ENCODE results near the gene DUT. TPM values are rescaled to one million over a fixed set of nuclear protein-coding genes. Genes with fewer than 3 reads are reported as not detected.

Gene DUT
- total RNA-seq, 1 experiment from 2014 or later, result 148 TPM

DNA sequence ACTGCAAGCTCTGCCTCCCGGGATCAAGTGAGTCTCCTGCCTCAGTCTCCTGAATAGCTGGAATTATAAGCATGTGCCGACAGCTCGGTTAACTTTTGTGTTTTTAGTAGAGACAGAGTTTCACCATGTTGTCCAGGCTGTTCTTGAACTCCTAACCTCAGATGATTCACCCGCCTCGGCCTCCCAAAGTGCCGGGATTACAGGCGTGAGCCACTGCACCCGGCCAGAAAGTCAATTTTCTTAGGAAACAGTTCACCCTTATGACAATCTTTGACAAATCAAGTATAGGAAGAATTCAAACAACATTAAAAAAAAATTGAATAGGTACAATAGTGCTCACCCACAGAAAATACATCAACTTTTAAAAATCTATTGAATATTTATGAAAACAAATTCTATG lies 23.6 kb upstream of the DUT start:
- POLR2A ChIA-PET (ENCODE audit: unreplicated experiment), result interaction anchor here (0.6 kb wide), 1 partner anchor 227 kb away, joined by 3 read pairs; no protein-coding TSS in a partner anchor
- Histone ChIP-seq H4K20me1 (ENCODE audit: insufficient read depth) (no peaks in the 10 kb centered on the region), H3K79me2 (ENCODE audit: low read depth) (no peaks in the 10 kb centered on the region), H3K27ac (no peak overlapping the region), H3K9me2 (ENCODE audit: insufficient read depth) (no peaks in the 10 kb centered on the region), H3F3A (ENCODE audit: insufficient read depth, low read depth) (no peaks in the 10 kb centered on the region), H3K4me3 (no peak overlapping the region), H2AFZ (no peak overlapping the region), H3K9me3 (ENCODE audit: insufficient read depth, low read depth) (no peaks in the 10 kb centered on the region), H3K27me3 (ENCODE audit: insufficient read depth, low read depth) (no peaks in the 10 kb centered on the region), H3K4me1 (replicated peaks; ENCODE audit: insufficient read depth) (no peaks in the 10 kb centered on the region), H3K36me3 (ENCODE audit: low read depth) (no peaks in the 10 kb centered on the region), H3K4me2 (no peak overlapping the region)
- TF ChIP-seq, protein P1, sequence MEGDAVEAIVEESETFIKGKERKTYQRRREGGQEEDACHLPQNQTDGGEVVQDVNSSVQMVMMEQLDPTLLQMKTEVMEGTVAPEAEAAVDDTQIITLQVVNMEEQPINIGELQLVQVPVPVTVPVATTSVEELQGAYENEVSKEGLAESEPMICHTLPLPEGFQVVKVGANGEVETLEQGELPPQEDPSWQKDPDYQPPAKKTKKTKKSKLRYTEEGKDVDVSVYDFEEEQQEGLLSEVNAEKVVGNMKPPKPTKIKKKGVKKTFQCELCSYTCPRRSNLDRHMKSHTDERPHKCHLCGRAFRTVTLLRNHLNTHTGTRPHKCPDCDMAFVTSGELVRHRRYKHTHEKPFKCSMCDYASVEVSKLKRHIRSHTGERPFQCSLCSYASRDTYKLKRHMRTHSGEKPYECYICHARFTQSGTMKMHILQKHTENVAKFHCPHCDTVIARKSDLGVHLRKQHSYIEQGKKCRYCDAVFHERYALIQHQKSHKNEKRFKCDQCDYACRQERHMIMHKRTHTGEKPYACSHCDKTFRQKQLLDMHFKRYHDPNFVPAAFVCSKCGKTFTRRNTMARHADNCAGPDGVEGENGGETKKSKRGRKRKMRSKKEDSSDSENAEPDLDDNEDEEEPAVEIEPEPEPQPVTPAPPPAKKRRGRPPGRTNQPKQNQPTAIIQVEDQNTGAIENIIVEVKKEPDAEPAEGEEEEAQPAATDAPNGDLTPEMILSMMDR (conservative IDR thresholded peaks at IDR 0.05), result no peak
- no peak for TF ChIP-seq EZH2 (IDR thresholded peaks at IDR 0.05; ENCODE audit: low read depth)
- CTCF ChIA-PET, result no interaction called here
- no TSS peak for BruUV-seq (replicated peaks)
- no peak for DNase-seq
- intact Hi-C loops (cut with micrococcal nuclease; ENCODE audit: unreplicated experiment), result no loop called here

DNA sequence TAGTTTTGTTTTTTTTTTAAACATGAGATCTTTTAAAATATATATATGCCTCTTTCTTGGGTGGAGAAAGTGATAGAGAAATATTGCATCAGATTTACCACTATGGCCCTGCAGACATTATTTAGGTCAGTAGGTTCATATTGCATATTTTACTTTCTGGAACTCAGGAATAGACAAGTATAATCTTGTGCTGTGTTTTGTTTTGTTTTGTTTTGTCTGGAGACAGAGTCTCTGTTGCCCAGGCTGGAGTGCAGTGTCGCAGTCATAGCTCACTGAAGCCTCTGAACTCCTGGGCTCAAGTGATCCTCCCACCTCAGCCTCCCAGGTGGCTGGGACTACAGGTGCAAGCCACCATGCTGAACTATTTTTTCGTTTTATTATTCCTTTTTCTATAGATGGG lies 21.5 kb upstream of the DUT start:
- no peaks in the 10 kb centered on the region for H3K9me2 ChIP-seq (ENCODE audit: insufficient read depth)
- H4K20me1 ChIP-seq (ENCODE audit: insufficient read depth), result no peaks in the 10 kb centered on the region
- no peak overlapping the region for H3K4me2 ChIP-seq
- H2AFZ ChIP-seq, result no peak overlapping the region
- BruUV-seq (replicated peaks), result no TSS peak
- H3F3A ChIP-seq (ENCODE audit: insufficient read depth, low read depth), result no peaks in the 10 kb centered on the region
- no peaks in the 10 kb centered on the region for H3K79me2 ChIP-seq (ENCODE audit: low read depth)
- no peak overlapping the region for H3K27ac ChIP-seq
- intact Hi-C loops (cut with micrococcal nuclease; ENCODE audit: unreplicated experiment), result no loop called here
- no peaks in the 10 kb centered on the region for H3K9me3 ChIP-seq (ENCODE audit: insufficient read depth, low read depth)
- no peaks in the 10 kb centered on the region for H3K27me3 ChIP-seq (ENCODE audit: insufficient read depth, low read depth)
- ChIA-PET CTCF (no interaction called here), POLR2A (ENCODE audit: unreplicated experiment) (no interaction called here)
- no peak for TF ChIP-seq EZH2 (IDR thresholded peaks at IDR 0.05; ENCODE audit: low read depth)
- TF ChIP-seq, protein P1 (conservative IDR thresholded peaks at IDR 0.05), result no peak
- no peaks in the 10 kb centered on the region for H3K36me3 ChIP-seq (ENCODE audit: low read depth)
- H3K4me3 ChIP-seq, result no peak overlapping the region
- no peak for DNase-seq
- H3K4me1 ChIP-seq (replicated peaks; ENCODE audit: insufficient read depth), result no peaks in the 10 kb centered on the region

DNA sequence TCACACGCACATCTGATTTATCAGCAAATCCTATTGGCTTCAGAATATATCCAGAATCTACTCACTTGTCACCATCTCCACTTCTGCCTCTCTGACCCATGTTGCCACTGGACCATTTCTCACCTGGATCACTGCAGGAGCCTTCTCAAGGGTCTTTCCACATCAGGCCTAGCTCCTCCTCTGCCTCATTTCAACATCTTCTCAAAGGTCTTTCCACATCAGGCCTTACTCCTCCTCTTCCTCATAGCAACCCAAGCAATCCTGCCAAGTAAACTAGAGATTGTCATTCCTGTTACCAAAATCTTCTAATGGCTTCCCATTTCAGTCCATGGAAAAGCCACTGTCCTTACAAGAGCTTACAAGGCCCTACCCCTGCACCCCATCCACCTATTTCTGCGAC lies 18.0 kb upstream of the DUT start:
- no peaks in the 10 kb centered on the region for H3K36me3 ChIP-seq (ENCODE audit: low read depth)
- H3F3A ChIP-seq (ENCODE audit: insufficient read depth, low read depth), result no peaks in the 10 kb centered on the region
- CTCF ChIA-PET, result no interaction called here
- no peaks in the 10 kb centered on the region for H4K20me1 ChIP-seq (ENCODE audit: insufficient read depth)
- no peak for DNase-seq
- H3K4me2 ChIP-seq, result no peak overlapping the region
- no peaks in the 10 kb centered on the region for H3K27me3 ChIP-seq (ENCODE audit: insufficient read depth, low read depth)
- no peaks in the 10 kb centered on the region for H3K9me2 ChIP-seq (ENCODE audit: insufficient read depth)
- no peaks in the 10 kb centered on the region for H3K9me3 ChIP-seq (ENCODE audit: insufficient read depth, low read depth)
- H3K27ac ChIP-seq, result no peak overlapping the region
- BruUV-seq (replicated peaks), result no TSS peak
- no peaks in the 10 kb centered on the region for H3K4me1 ChIP-seq (replicated peaks; ENCODE audit: insufficient read depth)
- H3K4me3 ChIP-seq, result no peak overlapping the region
- intact Hi-C loops (cut with micrococcal nuclease; ENCODE audit: unreplicated experiment), result no loop called here
- no peak overlapping the region for H2AFZ ChIP-seq
- H3K79me2 ChIP-seq (ENCODE audit: low read depth), result no peaks in the 10 kb centered on the region
- TF ChIP-seq, protein P1 (conservative IDR thresholded peaks at IDR 0.05), result no peak
- TF ChIP-seq EZH2 (IDR thresholded peaks at IDR 0.05; ENCODE audit: low read depth), result no peak
- POLR2A ChIA-PET (ENCODE audit: unreplicated experiment), result no interaction called here
